ENCODE data around the gene SBF2. TPM values are rescaled to one million over a fixed set of nuclear protein-coding genes. Genes with fewer than 3 reads are reported as not detected.

The SBF2 gene
- total RNA-seq, 4 donors from 2014 or later = 42.3 to 106 (median 45.3) TPM

DNA sequence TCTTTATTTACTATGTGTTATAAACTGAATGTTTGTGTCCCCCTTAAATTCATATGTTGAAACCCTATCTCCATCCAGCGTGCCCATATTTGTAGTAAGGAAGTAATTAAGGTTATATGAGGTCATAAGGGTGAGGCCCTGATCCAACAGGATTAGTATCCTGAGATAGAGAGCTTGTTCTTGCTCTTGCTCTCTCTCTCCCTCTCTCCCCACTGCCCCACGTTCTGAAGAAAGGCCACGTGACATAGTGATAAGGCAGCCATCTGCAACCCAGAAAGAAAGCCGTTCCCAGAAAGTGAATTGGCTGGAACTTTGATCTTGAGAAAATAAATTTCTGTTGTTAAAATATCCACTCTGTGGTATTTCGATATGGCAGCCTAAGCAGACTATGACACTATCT is 417.7 kb downstream of the SBF2 start:
- H3K4me1 ChIP-seq = no peaks in the 10 kb centered on the region
- no peaks in the 10 kb centered on the region for H3K27me3 ChIP-seq
- DNase-seq (ENCODE audit: low spot score in 2 of 2) = no peak
- H3K9me3 ChIP-seq = peaks cover 4% of the 10 kb centered on the region
- H3K27ac ChIP-seq = no peak overlapping the region
- WGBS = 92% methylated on average over 5 of the region's 5 CpGs
- no peaks in the 10 kb centered on the region for H3K36me3 ChIP-seq
- no peak overlapping the region for H3K4me3 ChIP-seq
- no peak for TF ChIP-seq POLR2AphosphoS5 (IDR thresholded peaks at IDR 0.05)
- no peak for TF ChIP-seq POLR2A (IDR thresholded peaks at IDR 0.05)
- no peak for TF ChIP-seq CTCF (IDR thresholded peaks at IDR 0.05)
- no peak for TF ChIP-seq EP300 (IDR thresholded peaks at IDR 0.05)

- TF ChIP-seq POLR2A (IDR thresholded peaks at IDR 0.05) (no peak), EP300 (IDR thresholded peaks at IDR 0.05) (no peak), POLR2AphosphoS5 (IDR thresholded peaks at IDR 0.05) (no peak), CTCF (IDR thresholded peaks at IDR 0.05) (no peak)
- Histone ChIP-seq H3K27me3 (no peaks in the 10 kb centered on the region), H3K27ac (no peak overlapping the region), H3K4me1 (no peaks in the 10 kb centered on the region), H3K9me3 (peaks cover 4% of the 10 kb centered on the region), H3K4me3 (no peak overlapping the region), H3K36me3 (no peaks in the 10 kb centered on the region)
- 62% methylated on average over 6 of the region's 6 CpGs for WGBS
- no peak for DNase-seq (ENCODE audit: low spot score in 2 of 2)
Observed at GRCh38 chr11:9875862-9876261, 418.2 kb downstream of the SBF2 start.

DNA sequence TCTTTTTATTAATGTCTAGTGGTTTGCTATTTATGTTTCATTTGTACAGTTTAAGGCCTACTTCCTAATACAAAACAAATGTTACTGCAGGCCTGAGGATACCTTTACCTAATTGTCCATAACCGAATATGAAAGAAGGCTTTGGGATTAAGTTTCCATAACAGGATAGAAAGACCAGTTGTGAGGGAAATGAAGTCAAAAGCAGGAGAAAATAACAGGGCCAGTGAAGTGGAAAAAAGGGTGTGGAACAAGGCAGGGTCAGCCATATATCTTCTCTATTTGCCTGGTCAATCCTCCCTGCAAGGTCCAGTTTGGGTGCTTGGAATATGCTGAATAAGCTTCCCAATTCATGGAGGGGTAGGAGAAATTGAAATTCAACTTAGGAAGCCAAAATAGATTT is 418.6 kb downstream of the SBF2 start:
- no peak for TF ChIP-seq POLR2AphosphoS5 (IDR thresholded peaks at IDR 0.05)
- TF ChIP-seq CTCF (IDR thresholded peaks at IDR 0.05) = no peak
- no peak for TF ChIP-seq EP300 (IDR thresholded peaks at IDR 0.05)
- TF ChIP-seq POLR2A (IDR thresholded peaks at IDR 0.05) = no peak
- Histone ChIP-seq H3K27ac (no peak overlapping the region), H3K4me1 (no peaks in the 10 kb centered on the region), H3K9me3 (peaks cover 7% of the 10 kb centered on the region), H3K36me3 (no peaks in the 10 kb centered on the region), H3K4me3 (no peak overlapping the region), H3K27me3 (no peaks in the 10 kb centered on the region)
- no peak for DNase-seq (ENCODE audit: low spot score in 2 of 2)
- WGBS = 83% methylated on average over 1 of the region's 1 CpG

- no peak for DNase-seq (ENCODE audit: low spot score in 2 of 2)
- Histone ChIP-seq H3K9me3 (peaks cover 9% of the 10 kb centered on the region), H3K36me3 (no peaks in the 10 kb centered on the region), H3K4me3 (no peak overlapping the region), H3K27ac (no peak overlapping the region), H3K4me1 (no peaks in the 10 kb centered on the region), H3K27me3 (no peaks in the 10 kb centered on the region)
- no peak for TF ChIP-seq POLR2A (IDR thresholded peaks at IDR 0.05)
- no peak for TF ChIP-seq CTCF (IDR thresholded peaks at IDR 0.05)
- no peak for TF ChIP-seq POLR2AphosphoS5 (IDR thresholded peaks at IDR 0.05)
- no peak for TF ChIP-seq EP300 (IDR thresholded peaks at IDR 0.05)
Observed at GRCh38 chr11:9874466-9874865, 419.6 kb downstream of the SBF2 start.

DNA sequence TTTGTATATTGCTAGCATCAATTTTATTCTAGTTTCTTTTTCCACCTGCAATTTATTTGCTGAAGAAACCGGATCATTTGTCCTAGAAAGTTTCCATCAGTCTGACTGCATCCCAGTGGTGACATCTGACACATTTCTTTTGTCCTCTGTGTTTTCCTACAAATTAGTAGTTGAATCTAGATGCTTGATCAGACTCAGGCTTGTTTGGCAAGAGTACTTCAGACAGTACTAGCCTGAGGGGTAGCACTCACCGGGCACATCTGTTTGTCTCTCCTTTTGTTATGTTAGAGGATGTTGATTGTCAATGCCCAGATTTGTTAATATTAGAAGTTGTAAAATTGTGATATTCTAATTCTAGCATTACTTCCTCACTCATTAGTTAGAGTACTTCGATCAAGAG is 425.4 kb downstream of the SBF2 start:
- Histone ChIP-seq H3K4me3 (no peak overlapping the region), H3K27ac (no peak overlapping the region), H3K9me3 (peaks cover 9% of the 10 kb centered on the region), H3K4me1 (no peaks in the 10 kb centered on the region), H3K36me3 (no peaks in the 10 kb centered on the region), H3K27me3 (no peaks in the 10 kb centered on the region)
- DNase-seq (ENCODE audit: low spot score in 2 of 2) = no peak
- TF ChIP-seq POLR2A (IDR thresholded peaks at IDR 0.05) = no peak
- TF ChIP-seq POLR2AphosphoS5 (IDR thresholded peaks at IDR 0.05) = no peak
- no peak for TF ChIP-seq CTCF (IDR thresholded peaks at IDR 0.05)
- no peak for TF ChIP-seq EP300 (IDR thresholded peaks at IDR 0.05)
- WGBS = 69% methylated on average over 3 of the region's 3 CpGs
